ENCODE results near the gene CEP97. TPM values are rescaled to one million over a fixed set of nuclear protein-coding genes. Genes with fewer than 3 reads are reported as not detected.

The CEP97 gene
- 3.1 and 3.4 TPM in 2 replicates for polyA plus RNA-seq (2013)

GRCh38 chr3:101724329-101725193, at the start of gene CEP97:
Gene CEP97 (plus strand): TSS chr3:101724614. CDS start chr3:101724677, 63 bp downstream.
- Histone ChIP-seq H3K9ac (ENCODE audit: low read length) (peak within 1 kb of the TSS; percentile 15), H3K9me3 (ENCODE audit: insufficient read depth, low read depth, low read length) (no peaks in the 10 kb centered on the region), H2AK5ac (ENCODE audit: low read length) (peak within 1 kb of the TSS; percentile 53), H3K4me3 (ENCODE audit: low read depth, low read length) (peak within 1 kb of the TSS; percentile 85), H3K36me3 (ENCODE audit: control insufficient read depth in 1 of 2, insufficient read depth in 2 of 2, low read length in 2 of 2) (peaks cover 4 to 6% of the 10 kb centered on the region in 2 experiments), H4K91ac (ENCODE audit: low read depth, low read length) (peak within 1 kb of the TSS; percentile 65), H3K79me1 (ENCODE audit: low read length) (no peaks in the 10 kb centered on the region), H3K79me2 (ENCODE audit: control insufficient read depth, insufficient read depth, low read length, poor library complexity) (peaks cover 5% of the 10 kb centered on the region), H3K4me2 (ENCODE audit: low read length) (peak within 1 kb of the TSS; percentile 85), H4K12ac (ENCODE audit: low read depth, low read length) (peak within 1 kb of the TSS; percentile 86), H2BK12ac (ENCODE audit: low read length) (no peak within 1 kb of the TSS), H2BK120ac (ENCODE audit: insufficient read depth, low read length, poor library complexity) (peak within 1 kb of the TSS; percentile 33), H3K27me3 (ENCODE audit: insufficient read depth, low read length) (no peaks in the 10 kb centered on the region), H3K14ac (ENCODE audit: low read length) (peak within 1 kb of the TSS; percentile 61), H2AFZ (ENCODE audit: insufficient read depth, low read length, poor library complexity) (peak within 1 kb of the TSS; percentile 93), H3K4ac (ENCODE audit: low read depth, low read length) (peak within 1 kb of the TSS; percentile 65), H3K27ac (ENCODE audit: low read depth, low read length) (no peak within 1 kb of the TSS), H3K4me1 (ENCODE audit: control insufficient read depth in 1 of 2, insufficient read depth in 2 of 2, low read length in 2 of 2) (no peaks in the 10 kb centered on the region), H4K8ac (ENCODE audit: low read depth, low read length) (peak within 1 kb of the TSS; percentile 95), H3K23ac (ENCODE audit: low read length) (no peak within 1 kb of the TSS), H3K18ac (ENCODE audit: low read length) (peak within 1 kb of the TSS; percentile 74), H2BK5ac (ENCODE audit: low read depth, low read length, poor library complexity) (peak within 1 kb of the TSS; percentile 64)
- no CpG with 5 or more reads among the region's 49 CpGs for WGBS (ENCODE audit: extremely low coverage, insufficient coverage, insufficient read length)
- DNase-seq, result peak; percentile 94 to 95

- no peak overlapping the region for H4K91ac ChIP-seq (ENCODE audit: low read depth, low read length)
- H4K12ac ChIP-seq (ENCODE audit: low read depth, low read length), result no peak overlapping the region
- peaks cover 0 to 4% of the 10 kb centered on the region in 2 experiments for H3K4me1 ChIP-seq (ENCODE audit: control insufficient read depth in 1 of 2, insufficient read depth in 2 of 2, low read length in 2 of 2)
- no peak overlapping the region for H3K23ac ChIP-seq (ENCODE audit: low read length)
- peaks cover 10% of the 10 kb centered on the region for H3K79me2 ChIP-seq (ENCODE audit: control insufficient read depth, insufficient read depth, low read length, poor library complexity)
- no peak overlapping the region for H3K27ac ChIP-seq (ENCODE audit: low read depth, low read length)
- no peak overlapping the region for H3K14ac ChIP-seq (ENCODE audit: low read length)
- H3K27me3 ChIP-seq (ENCODE audit: insufficient read depth, low read length), result no peaks in the 10 kb centered on the region
- H3K18ac ChIP-seq (ENCODE audit: low read length), result no peak overlapping the region
- no CpG with 5 or more reads among the region's 27 CpGs for WGBS (ENCODE audit: extremely low coverage, insufficient coverage, insufficient read length)
- H3K79me1 ChIP-seq (ENCODE audit: low read length), result peaks cover 7% of the 10 kb centered on the region
- DNase-seq, result no peak
- H2BK12ac ChIP-seq (ENCODE audit: low read length), result no peak overlapping the region
- no peaks in the 10 kb centered on the region for H3K9me3 ChIP-seq (ENCODE audit: insufficient read depth, low read depth, low read length)
- no peak overlapping the region for H2BK120ac ChIP-seq (ENCODE audit: insufficient read depth, low read length, poor library complexity)
- no peak overlapping the region for H2AK5ac ChIP-seq (ENCODE audit: low read length)
- H4K8ac ChIP-seq (ENCODE audit: low read depth, low read length), result no peak overlapping the region
- H3K9ac ChIP-seq (ENCODE audit: low read length), result peak overlapping the region; percentile 84
- peak overlapping the region; percentile 93 for H3K4me2 ChIP-seq (ENCODE audit: low read length)
- no peak overlapping the region for H2BK5ac ChIP-seq (ENCODE audit: low read depth, low read length, poor library complexity)
- H2AFZ ChIP-seq (ENCODE audit: insufficient read depth, low read length, poor library complexity), result peak overlapping the region; percentile 47
- peak overlapping the region; percentile 77 for H3K4me3 ChIP-seq (ENCODE audit: low read depth, low read length)
- H3K36me3 ChIP-seq (ENCODE audit: control insufficient read depth in 1 of 2, insufficient read depth in 2 of 2, low read length in 2 of 2), result peaks cover 6 to 8% of the 10 kb centered on the region in 2 experiments
- peak overlapping the region; percentile 42 for H3K4ac ChIP-seq (ENCODE audit: low read depth, low read length)
Observed at GRCh38 chr3:101675709-101676215, 48.7 kb upstream of the CEP97 start.

- no peak overlapping the region for H2BK12ac ChIP-seq (ENCODE audit: low read length)
- H3K18ac ChIP-seq (ENCODE audit: low read length), result peak overlapping the region; percentile 83
- H3K79me1 ChIP-seq (ENCODE audit: low read length), result peaks cover 7% of the 10 kb centered on the region
- DNase-seq, result peak; percentile 95 to 96
- H3K23ac ChIP-seq (ENCODE audit: low read length), result no peak overlapping the region
- H2AK5ac ChIP-seq (ENCODE audit: low read length), result peak overlapping the region; percentile 86
- peak overlapping the region; percentile 99 for H3K9ac ChIP-seq (ENCODE audit: low read length)
- H3K4me2 ChIP-seq (ENCODE audit: low read length), result peak overlapping the region; percentile 93
- peak overlapping the region; percentile 83 for H4K12ac ChIP-seq (ENCODE audit: low read depth, low read length)
- peaks cover 6 to 9% of the 10 kb centered on the region in 2 experiments for H3K36me3 ChIP-seq (ENCODE audit: control insufficient read depth in 1 of 2, insufficient read depth in 2 of 2, low read length in 2 of 2)
- peak overlapping the region; percentile 97 for H3K4me3 ChIP-seq (ENCODE audit: low read depth, low read length)
- peak overlapping the region; percentile 80 for H4K8ac ChIP-seq (ENCODE audit: low read depth, low read length)
- H2BK5ac ChIP-seq (ENCODE audit: low read depth, low read length, poor library complexity), result peak overlapping the region; percentile 75
- H4K91ac ChIP-seq (ENCODE audit: low read depth, low read length), result peak overlapping the region; percentile 85
- peak overlapping the region; percentile 57 for H2BK120ac ChIP-seq (ENCODE audit: insufficient read depth, low read length, poor library complexity)
- peak overlapping the region; percentile 82 for H2AFZ ChIP-seq (ENCODE audit: insufficient read depth, low read length, poor library complexity)
- no peaks in the 10 kb centered on the region for H3K9me3 ChIP-seq (ENCODE audit: insufficient read depth, low read depth, low read length)
- no peaks in the 10 kb centered on the region for H3K27me3 ChIP-seq (ENCODE audit: insufficient read depth, low read length)
- H3K4ac ChIP-seq (ENCODE audit: low read depth, low read length), result peak overlapping the region; percentile 22
- no CpG with 5 or more reads among the region's 57 CpGs for WGBS (ENCODE audit: extremely low coverage, insufficient coverage, insufficient read length)
- H3K4me1 ChIP-seq (ENCODE audit: control insufficient read depth in 1 of 2, insufficient read depth in 2 of 2, low read length in 2 of 2), result peaks cover 0 to 4% of the 10 kb centered on the region in 2 experiments
- H3K14ac ChIP-seq (ENCODE audit: low read length), result peak overlapping the region; percentile 94
- H3K27ac ChIP-seq (ENCODE audit: low read depth, low read length), result peak overlapping the region; percentile 81
- peaks cover 10% of the 10 kb centered on the region for H3K79me2 ChIP-seq (ENCODE audit: control insufficient read depth, insufficient read depth, low read length, poor library complexity)
Observed at GRCh38 chr3:101676216-101676764, 48.1 kb upstream of the CEP97 start.

- Histone ChIP-seq H2BK12ac (ENCODE audit: low read length) (no peak within 1 kb of the TSS), H3K36me3 (ENCODE audit: control insufficient read depth in 1 of 2, insufficient read depth in 2 of 2, low read length in 2 of 2) (peaks cover 11 to 15% of the 10 kb centered on the region in 2 experiments), H3K4me3 (ENCODE audit: low read depth, low read length) (peak within 1 kb of the TSS; percentile 97), H2AFZ (ENCODE audit: insufficient read depth, low read length, poor library complexity) (peak within 1 kb of the TSS; percentile 82), H3K23ac (ENCODE audit: low read length) (no peak within 1 kb of the TSS), H3K79me1 (ENCODE audit: low read length) (peaks cover 7% of the 10 kb centered on the region), H2AK5ac (ENCODE audit: low read length) (peak within 1 kb of the TSS; percentile 86), H3K4me2 (ENCODE audit: low read length) (peak within 1 kb of the TSS; percentile 93), H4K8ac (ENCODE audit: low read depth, low read length) (peak within 1 kb of the TSS; percentile 80), H3K18ac (ENCODE audit: low read length) (peak within 1 kb of the TSS; percentile 83), H3K9ac (ENCODE audit: low read length) (peak within 1 kb of the TSS; percentile 99), H4K12ac (ENCODE audit: low read depth, low read length) (peak within 1 kb of the TSS; percentile 83), H2BK5ac (ENCODE audit: low read depth, low read length, poor library complexity) (peak within 1 kb of the TSS; percentile 75), H3K27ac (ENCODE audit: low read depth, low read length) (peak within 1 kb of the TSS; percentile 81), H3K14ac (ENCODE audit: low read length) (peak within 1 kb of the TSS; percentile 94), H3K27me3 (ENCODE audit: insufficient read depth, low read length) (no peaks in the 10 kb centered on the region), H3K4me1 (ENCODE audit: control insufficient read depth in 1 of 2, insufficient read depth in 2 of 2, low read length in 2 of 2) (peaks cover 0 to 4% of the 10 kb centered on the region in 2 experiments), H2BK120ac (ENCODE audit: insufficient read depth, low read length, poor library complexity) (peak within 1 kb of the TSS; percentile 57), H3K4ac (ENCODE audit: low read depth, low read length) (peak within 1 kb of the TSS; percentile 22), H3K79me2 (ENCODE audit: control insufficient read depth, insufficient read depth, low read length, poor library complexity) (peaks cover 10% of the 10 kb centered on the region), H3K9me3 (ENCODE audit: insufficient read depth, low read depth, low read length) (no peaks in the 10 kb centered on the region), H4K91ac (ENCODE audit: low read depth, low read length) (peak within 1 kb of the TSS; percentile 85)
- WGBS (ENCODE audit: extremely low coverage, insufficient coverage, insufficient read length), result no CpG with 5 or more reads among the region's 57 CpGs
- peak; percentile 100 for DNase-seq
Observed at GRCh38 chr3:101676765-101677435, 47.5 kb upstream of the CEP97 start, which contains the start of gene ZBTB11. Gene ZBTB11 (minus strand): TSS chr3:101677132. CDS start chr3:101676914, 218 bp downstream.
